Smooth muscle cell (in vitro differentiated cells): ENCODE measurements around the gene NEDD9. TPM values are rescaled to one million over a fixed set of nuclear protein-coding genes. Genes with fewer than 3 reads are reported as not detected.

Source experiments
- DNase-seq: peaks from one replicate; lab custom pipeline; 2025; ENCODE audit not compliant: unreplicated experiment; lab: John Stamatoyannopoulos, UW
- H2AFZ ChIP-seq: fragments of 200-600 bp; sonication (generic); 2 replicates; pipeline ENCODE4 v1.6.0; 2016; ENCODE audit warnings: antibody characterized with exemption, low read depth, mild to moderate bottlenecking
- H3F3A ChIP-seq: fragments of 200-600 bp; sonication (generic); 2 replicates; pipeline ENCODE4 v1.6.0; 2017; ENCODE audit warnings: antibody characterized with exemption, low read depth
- H3K27ac ChIP-seq: fragments of 200-600 bp; sonication (generic); 2 replicates; pipeline ENCODE4 v1.5.1; 2016; ENCODE audit warnings: low read depth, mild to moderate bottlenecking
- H3K27me3 ChIP-seq: fragments of 200-600 bp; sonication (generic); 2 replicates; pipeline ENCODE4 v1.6.1; 2016; ENCODE audit warnings: low read depth, mild to moderate bottlenecking
- H3K36me3 ChIP-seq: fragments of 200-600 bp; sonication (generic); 2 replicates; pipeline ENCODE4 v1.5.1; 2016; ENCODE audit warnings: low read depth
- H3K4me1 ChIP-seq: fragments of 200-600 bp; sonication (generic); 2 replicates; pipeline ENCODE4 v1.5.1; 2016; ENCODE audit warnings: low read depth
- H3K4me2 ChIP-seq: fragments of 200-600 bp; sonication (generic); 2 replicates; pipeline ENCODE4 v1.6.0; 2016; ENCODE audit warnings: mild to moderate bottlenecking
- H3K4me3 ChIP-seq: fragments of 200-600 bp; sonication (generic); 2 replicates; pipeline ENCODE4 v1.5.1; 2016; ENCODE audit warnings: mild to moderate bottlenecking
- H3K79me2 ChIP-seq: fragments of 200-600 bp; sonication (generic); 2 replicates; pipeline ENCODE4 v1.6.0; 2016; ENCODE audit warnings: low read depth, mild to moderate bottlenecking
- H3K9ac ChIP-seq: fragments of 200-600 bp; sonication (generic); 2 replicates; pipeline ENCODE4 v1.6.0; 2016; ENCODE audit warnings: low read depth
- H3K9me3 ChIP-seq: fragments of 200-600 bp; sonication (generic); replicated peaks from 2 replicates; pipeline ENCODE4 v1.5.1; 2016; ENCODE audit warnings: low read depth
- H4K20me1 ChIP-seq: fragments of 200-600 bp; sonication (generic); 2 replicates; pipeline ENCODE4 v1.6.0; 2016; ENCODE audit warnings: low read depth
- WGBS: methylation state at CpG from one replicate; pipeline ENCODE4 v1.1.7; 2016; ENCODE audit warnings: low lambda C conversion rate; 5-methylcytosine and 5-hydroxymethylcytosine counted together
- polyA plus RNA-seq: library from polyadenylated mRNA; unstranded; fragments of >200 nt; fragmentation: Nextera tagmentation; extraction: Ambion mirVana; gene quantifications from 2 replicates; pipeline ENCODE4 v1.2.1, GENCODE V29; 2016
- total RNA-seq: library from RNA; depleted of rRNA; stranded (reverse); fragments of >200 nt; gene quantifications from 2 replicates; pipeline ENCODE4 v1.2.3, GENCODE V29; 2014
- TF ChIP-seq, protein P1 (sequence below): fragments of 200-600 bp; sonication (generic); IDR thresholded peaks from 2 replicates; pipeline ENCODE4 v1.5.1; 2017; ENCODE audit warnings: borderline replicate concordance, mild to moderate bottlenecking, antibody characterized with exemption; ENCODE audit not compliant: insufficient read depth, poor library complexity, severe bottlenecking

Gene NEDD9
- total and polyA plus RNA-seq, 2 experiments from 2014 or later = 85.6 to 127 TPM

DNA sequence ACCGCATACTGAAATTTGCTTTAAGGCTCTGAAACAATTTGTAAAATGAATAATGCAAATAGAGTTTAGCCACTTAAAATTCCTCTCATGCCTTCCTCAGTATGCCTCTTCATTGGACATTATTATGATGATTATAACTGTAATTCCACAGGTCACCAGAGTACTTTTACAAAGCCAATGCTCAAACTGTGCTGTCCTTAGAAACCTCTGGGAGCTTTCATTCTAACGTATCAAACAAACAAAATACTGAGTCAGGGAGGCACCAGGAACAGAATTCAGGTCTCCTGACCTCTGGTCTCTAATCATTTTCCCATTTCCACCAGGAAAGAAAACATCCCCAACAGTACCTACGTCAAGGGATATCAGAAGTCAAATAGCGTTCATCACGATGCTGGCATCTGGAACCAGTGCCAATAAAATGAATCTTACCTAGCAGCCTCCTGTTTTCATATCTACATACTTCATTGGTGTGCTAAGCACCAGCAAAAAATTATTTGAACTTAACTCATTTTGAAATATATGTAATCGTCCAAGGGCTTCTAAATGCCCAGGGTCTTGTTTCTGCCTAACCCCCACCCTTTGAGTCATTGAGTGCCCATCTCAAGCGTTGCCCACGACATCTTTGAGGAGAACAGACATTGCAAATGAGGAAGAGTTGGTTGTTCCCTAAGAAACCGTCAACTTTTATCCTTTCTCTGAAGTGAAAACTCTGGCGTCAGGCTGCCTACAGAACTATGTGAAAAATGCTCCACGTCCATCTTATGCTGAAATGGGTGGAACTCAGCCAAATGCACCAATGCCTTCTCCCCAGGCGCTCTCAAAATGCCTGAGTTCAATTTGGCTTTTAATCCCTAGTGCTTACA lies 37.9 kb downstream of the NEDD9 start:
- Histone ChIP-seq H3K27me3 (no peaks in the 10 kb centered on the region), H4K20me1 (peaks cover 13% of the 10 kb centered on the region), H3F3A (peaks cover 31% of the 10 kb centered on the region), H3K9me3 (no peaks in the 10 kb centered on the region), H3K4me3 (no peak overlapping the region), H3K36me3 (peaks cover 11% of the 10 kb centered on the region), H3K27ac (peak overlapping the region; percentile 97), H3K9ac (no peak overlapping the region), H3K4me1 (peaks cover 50% of the 10 kb centered on the region), H3K79me2 (peaks cover 43% of the 10 kb centered on the region), H2AFZ (no peak overlapping the region), H3K4me2 (peak overlapping the region; percentile 48)
- WGBS = 53% methylated on average over 12 of the region's 12 CpGs
- TF ChIP-seq, protein P1, sequence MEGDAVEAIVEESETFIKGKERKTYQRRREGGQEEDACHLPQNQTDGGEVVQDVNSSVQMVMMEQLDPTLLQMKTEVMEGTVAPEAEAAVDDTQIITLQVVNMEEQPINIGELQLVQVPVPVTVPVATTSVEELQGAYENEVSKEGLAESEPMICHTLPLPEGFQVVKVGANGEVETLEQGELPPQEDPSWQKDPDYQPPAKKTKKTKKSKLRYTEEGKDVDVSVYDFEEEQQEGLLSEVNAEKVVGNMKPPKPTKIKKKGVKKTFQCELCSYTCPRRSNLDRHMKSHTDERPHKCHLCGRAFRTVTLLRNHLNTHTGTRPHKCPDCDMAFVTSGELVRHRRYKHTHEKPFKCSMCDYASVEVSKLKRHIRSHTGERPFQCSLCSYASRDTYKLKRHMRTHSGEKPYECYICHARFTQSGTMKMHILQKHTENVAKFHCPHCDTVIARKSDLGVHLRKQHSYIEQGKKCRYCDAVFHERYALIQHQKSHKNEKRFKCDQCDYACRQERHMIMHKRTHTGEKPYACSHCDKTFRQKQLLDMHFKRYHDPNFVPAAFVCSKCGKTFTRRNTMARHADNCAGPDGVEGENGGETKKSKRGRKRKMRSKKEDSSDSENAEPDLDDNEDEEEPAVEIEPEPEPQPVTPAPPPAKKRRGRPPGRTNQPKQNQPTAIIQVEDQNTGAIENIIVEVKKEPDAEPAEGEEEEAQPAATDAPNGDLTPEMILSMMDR = no peak
- DNase-seq = no peak

DNA sequence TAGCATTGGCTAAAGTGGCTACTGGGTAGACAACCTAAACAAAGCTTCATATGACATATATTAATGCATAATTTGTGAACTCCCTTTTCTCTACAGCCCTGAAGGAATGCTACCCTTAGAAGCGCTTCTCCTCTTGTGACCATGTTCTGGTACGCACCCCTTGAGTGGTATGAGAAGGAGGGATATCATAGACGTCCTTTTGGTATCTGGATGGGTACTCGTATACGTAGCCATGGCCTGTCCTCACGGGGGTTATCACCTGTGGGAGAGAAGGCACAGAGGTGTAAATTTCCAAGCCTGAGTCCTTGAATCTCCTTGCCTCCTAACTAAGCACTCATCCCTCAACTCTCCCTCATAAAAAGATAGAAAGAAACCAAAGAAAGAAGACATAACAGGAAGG lies 39.0 kb downstream of the NEDD9 start:
- Histone ChIP-seq H3K79me2 (peaks cover 44% of the 10 kb centered on the region), H3K9ac (no peak overlapping the region), H3K9me3 (no peaks in the 10 kb centered on the region), H3K27me3 (no peaks in the 10 kb centered on the region), H2AFZ (no peak overlapping the region), H3K36me3 (peaks cover 17% of the 10 kb centered on the region), H3K27ac (peak overlapping the region; percentile 97), H3K4me2 (no peak overlapping the region), H3K4me1 (peaks cover 43% of the 10 kb centered on the region), H3K4me3 (no peak overlapping the region), H3F3A (peaks cover 43% of the 10 kb centered on the region), H4K20me1 (peaks cover 23% of the 10 kb centered on the region)
- WGBS = 88% methylated on average over 6 of the region's 6 CpGs
- TF ChIP-seq, protein P1 = no peak
- no peak for DNase-seq

DNA sequence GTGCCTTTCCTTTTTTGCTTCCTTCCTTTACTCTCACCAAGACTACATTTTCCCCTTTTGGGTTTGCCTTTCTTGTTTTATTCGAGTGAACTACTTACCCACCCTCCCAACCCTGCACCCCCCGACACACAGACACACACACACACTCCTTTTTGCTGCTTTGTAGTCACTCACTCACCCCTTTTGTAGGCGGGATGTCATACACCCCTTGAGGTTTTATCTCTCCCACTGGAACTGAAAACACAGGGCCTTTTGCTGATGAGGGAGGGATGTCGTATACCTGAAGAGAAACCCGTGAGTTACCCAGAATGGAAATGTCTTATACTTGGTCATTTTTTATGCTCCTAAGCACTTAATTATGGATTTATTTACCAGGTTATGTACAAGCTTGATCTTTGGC lies 40.3 kb downstream of the NEDD9 start:
- peak overlapping the region; percentile 97 for H3K27ac ChIP-seq
- peaks cover 30% of the 10 kb centered on the region for H3K4me1 ChIP-seq
- H2AFZ ChIP-seq = no peak overlapping the region
- peaks cover 35% of the 10 kb centered on the region for H4K20me1 ChIP-seq
- H3K36me3 ChIP-seq = peaks cover 29% of the 10 kb centered on the region
- peaks cover 50% of the 10 kb centered on the region for H3K79me2 ChIP-seq
- 76% methylated on average over 5 of the region's 5 CpGs for WGBS
- TF ChIP-seq, protein P1 = no peak
- H3K9me3 ChIP-seq = no peaks in the 10 kb centered on the region
- no peak for DNase-seq
- no peak overlapping the region for H3K4me3 ChIP-seq
- H3K4me2 ChIP-seq = no peak overlapping the region
- no peak overlapping the region for H3K9ac ChIP-seq
- H3F3A ChIP-seq = peaks cover 46% of the 10 kb centered on the region
- H3K27me3 ChIP-seq = no peaks in the 10 kb centered on the region
